WTC11 (cell line): ENCODE data around the gene NR4A3. TPM values are rescaled to one million over a fixed set of nuclear protein-coding genes. Genes with fewer than 3 reads are reported as not detected.

Experiments
- ATAC-seq: fragments of 200-7000 bp; cut with Tn5 transposase; 2 replicates; pipeline ENCODE4 v1.10.0; 2021; ENCODE audit warnings: mild to moderate bottlenecking, moderate library complexity
- CTCF ChIA-PET: fragments of 300-600 bp; sonication (Branson Sonifier 250); formaldehyde crosslinking; loops from one replicate; lab custom pipeline; 2021; ENCODE audit warnings: antibody characterized with exemption; lab: Charles Lee
- POLR2A ChIA-PET: fragments of 350-600 bp; sonication (Branson Sonifier 250); formaldehyde crosslinking; loops from one replicate; lab custom pipeline; 2021; ENCODE audit warnings: antibody characterized with exemption; lab: Charles Lee
- DNase-seq: peaks from one replicate; pipeline ENCODE4 v3.0.0; 2021; ENCODE audit warnings: low spot score
- H3K27ac Mint-ChIP-seq: 2 replicates; pipeline ENCODE4 v1.8.0; 2021; ENCODE audit warnings: mixed read lengths
- H3K27me3 Mint-ChIP-seq: 2 replicates; pipeline ENCODE4 v1.8.0; 2021; ENCODE audit warnings: low read depth, mild to moderate bottlenecking, moderate library complexity, mixed read lengths
- H3K36me3 Mint-ChIP-seq: 2 replicates; pipeline ENCODE4 v1.8.0; 2021; ENCODE audit warnings: mixed read lengths
- H3K4me1 Mint-ChIP-seq: 2 replicates; pipeline ENCODE4 v1.8.0; 2022; ENCODE audit warnings: mixed read lengths
- H3K4me3 Mint-ChIP-seq: 2 replicates; pipeline ENCODE4 v1.8.0; 2021; ENCODE audit warnings: mild to moderate bottlenecking, moderate library complexity, mixed read lengths
- H3K9me3 Mint-ChIP-seq: 2 replicates; pipeline ENCODE4 v1.8.0; 2021; ENCODE audit warnings: mixed read lengths
- ARID4B ChIP-seq: sonication (generic); formaldehyde crosslinking; IDR thresholded peaks from 2 replicates; pipeline ENCODE4 v1.8.0; 2023; ENCODE audit warnings: missing genetic modification reagents, mild to moderate bottlenecking, borderline replicate concordance
- ATF6 ChIP-seq: sonication (generic); formaldehyde crosslinking; IDR thresholded peaks from 2 replicates; pipeline ENCODE4 v1.8.1; 2023; ENCODE audit warnings: mild to moderate bottlenecking, missing genetic modification reagents
- CREB1 ChIP-seq: sonication (generic); formaldehyde crosslinking; IDR thresholded peaks from 2 replicates; pipeline ENCODE4 v1.8.0; 2023; ENCODE audit warnings: mild to moderate bottlenecking, missing genetic modification reagents
- E2F4 ChIP-seq: sonication (generic); formaldehyde crosslinking; IDR thresholded peaks from 2 replicates; pipeline ENCODE4 v1.8.1; 2022; ENCODE audit warnings: low read depth, mild to moderate bottlenecking, moderate library complexity, missing genetic modification reagents, borderline replicate concordance
- ERG ChIP-seq: fragments of 250-450 bp; sonication (Bioruptor Pico); IDR thresholded peaks from 2 replicates; pipeline ENCODE4 v1.8.0; 2021; ENCODE audit warnings: mild to moderate bottlenecking
- ETV6 ChIP-seq: sonication (generic); formaldehyde crosslinking; IDR thresholded peaks from 2 replicates; pipeline ENCODE4 v1.8.1; 2022; ENCODE audit warnings: mild to moderate bottlenecking, missing genetic modification reagents
- GTF2I ChIP-seq: fragments of 250-450 bp; sonication (Bioruptor Pico); conservative IDR thresholded peaks from 2 replicates; pipeline ENCODE4 v1.4.0; 2021; ENCODE audit warnings: mild to moderate bottlenecking
- MLX ChIP-seq: sonication (generic); formaldehyde crosslinking; IDR thresholded peaks from 2 replicates; pipeline ENCODE4 v1.8.1; 2023; ENCODE audit warnings: mild to moderate bottlenecking, missing genetic modification reagents, moderate library complexity
- MXD4 ChIP-seq: fragments of 250-450 bp; sonication (Bioruptor Pico); IDR thresholded peaks from 2 replicates; pipeline ENCODE4 v1.8.0; 2021; ENCODE audit warnings: mild to moderate bottlenecking, moderate library complexity, borderline replicate concordance
- USF2 ChIP-seq: sonication (generic); formaldehyde crosslinking; IDR thresholded peaks from 2 replicates; pipeline ENCODE4 v1.8.1; 2023; ENCODE audit warnings: mild to moderate bottlenecking, missing genetic modification reagents, moderate library complexity
- ZMAT4 ChIP-seq: fragments of 250-450 bp; sonication (Bioruptor Pico); IDR thresholded peaks from 2 replicates; pipeline ENCODE4 v1.9.0; 2021; ENCODE audit warnings: mild to moderate bottlenecking
- ZNF425 ChIP-seq: fragments of 250-450 bp; sonication (Bioruptor Pico); conservative IDR thresholded peaks from 2 replicates; pipeline ENCODE4 v1.9.0; 2021; ENCODE audit warnings: mild to moderate bottlenecking
- total RNA-seq: library from RNA; stranded (reverse); gene quantifications from 3 replicates; pipeline ENCODE4 v1.2.3, GENCODE V29; 2021

The NR4A3 gene
- total RNA-seq, 1 experiment from 2014 or later = 0.57 TPM

- Mint-ChIP-seq H3K27ac (no peak overlapping the region), H3K9me3 (no peaks in the 10 kb centered on the region), H3K36me3 (no peaks in the 10 kb centered on the region), H3K4me3 (no peak overlapping the region), H3K4me1 (peaks cover 13% of the 10 kb centered on the region), H3K27me3 (no peaks in the 10 kb centered on the region)
- ChIA-PET CTCF (interaction anchor here (0.6 kb wide), 1 partner anchor 12 kb away, joined by 3 read pairs; no protein-coding TSS in a partner anchor), POLR2A (no interaction called here)
- DNase-seq = no peak
- TF ChIP-seq MXD4 (no peak), ERG (CRISPR knock-in tag) (no peak), USF2 (no peak), ZMAT4 (CRISPR knock-in tag) (no peak), ETV6 (CRISPR knock-in tag) (no peak), GTF2I (CRISPR knock-in tag) (no peak), ATF6 (no peak), ZNF425 (CRISPR knock-in tag) (no peak), E2F4 (no peak)
- no peak for ATAC-seq
Observed at GRCh38 chr9:99858087-99858486, 36.4 kb downstream of the NR4A3 start.

- TF ChIP-seq CREB1 (CRISPR knock-in tag) = no peak
- TF ChIP-seq USF2 = no peak
- TF ChIP-seq ARID4B = no peak
- no peak for TF ChIP-seq GTF2I (CRISPR knock-in tag)
- no peak for TF ChIP-seq MLX
Observed at GRCh38 chr9:99859243-99859980, 37.7 kb downstream of the NR4A3 start.

More at GRCh38 chr9:99859243-99859980, 37.7 kb downstream of the NR4A3 start:
- H3K36me3 Mint-ChIP-seq = no peaks in the 10 kb centered on the region
- CTCF ChIA-PET = interaction anchor here (0.9 to 1.5 kb wide), 4 partner anchors 31 to 88 kb away, joined by 3 to 8 read pairs (median 4); partner anchors contain the start of gene STX17
- peaks cover 15% of the 10 kb centered on the region for H3K4me1 Mint-ChIP-seq
- DNase-seq (no peak), ATAC-seq (peak; percentile 83)
- H3K27ac Mint-ChIP-seq = peak overlapping the region; percentile 58; the same call in 1 of the 2 replicates
- no peaks in the 10 kb centered on the region for H3K27me3 Mint-ChIP-seq
- POLR2A ChIA-PET = no interaction called here
- no peak overlapping the region for H3K4me3 Mint-ChIP-seq
- no peaks in the 10 kb centered on the region for H3K9me3 Mint-ChIP-seq
